Bronchus fibroblast of lung (primary cell): ENCODE data around the gene TBX2. TPM values are rescaled to one million over a fixed set of nuclear protein-coding genes. Genes with fewer than 3 reads are reported as not detected.

Experiments used
- total RNA-seq: library from RNA; depleted of rRNA; stranded (reverse); fragments of >200 nt; gene quantifications from 2 replicates; pipeline ENCODE4 v1.2.3, GENCODE V29; 2015

The TBX2 gene
- total RNA-seq, result 88.9 and 89.6 TPM in 2 replicates

GRCh38 chr17:61399131-61400065 lies at the start of gene TBX2:
Gene TBX2, plus strand, starts transcription at chr17:61399843. Its CDS starts 334 bp downstream, at chr17:61400177.

DNA sequence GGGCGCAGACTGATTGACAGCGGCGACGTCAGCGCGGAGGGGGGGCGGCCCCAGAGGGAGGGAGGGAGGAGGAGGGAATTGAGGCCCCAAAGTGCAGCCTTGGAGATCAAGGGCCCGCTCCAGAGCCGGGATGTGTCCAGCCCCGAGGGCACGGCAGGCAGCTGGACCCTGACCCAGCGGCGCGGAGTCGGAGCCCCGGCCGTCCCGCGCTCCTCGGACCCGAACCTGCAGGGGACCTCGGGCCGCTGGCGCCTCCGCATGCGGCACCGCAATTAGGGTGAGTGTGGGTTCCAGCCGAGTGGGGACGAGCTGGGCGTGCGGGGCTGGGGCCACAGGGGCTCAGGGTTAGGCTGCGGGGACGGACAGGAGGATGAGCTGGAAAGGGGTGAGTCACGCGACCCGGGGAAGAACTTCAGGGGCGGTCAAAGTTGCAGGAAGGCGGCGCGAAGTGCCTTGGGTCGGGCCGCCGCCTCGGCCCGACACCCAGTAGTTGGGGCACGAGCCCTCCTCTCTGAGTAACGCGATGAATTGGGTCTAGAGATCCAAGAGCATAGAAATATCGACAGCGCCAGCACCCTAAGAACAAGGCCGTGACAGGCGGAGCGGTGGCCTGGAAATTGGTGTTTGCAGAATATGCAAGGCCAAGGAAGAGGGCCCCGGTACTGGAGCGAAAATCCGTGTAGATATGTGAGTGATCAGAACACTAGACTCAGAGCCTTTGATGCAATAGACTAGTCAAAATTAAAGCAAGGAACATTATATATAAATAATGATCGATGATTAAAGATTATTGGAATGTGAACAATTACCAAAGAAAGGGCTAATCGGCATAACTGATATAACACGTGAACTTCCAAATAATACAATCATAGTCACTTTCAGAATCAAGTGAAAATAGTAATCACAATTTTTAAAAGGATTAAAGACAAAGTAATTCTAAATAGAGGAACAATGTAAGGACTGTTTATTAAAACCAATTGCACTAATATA lies 53.0 kb downstream of the TBX2 start, which contains the start of gene TBX4:
TSS of gene TBX4 (plus strand) at position 122 of the 990 bp plus-strand sequence. CDS start 4,069 bp downstream, outside the sequence.

Other genes starting within 250 kb of the TBX2 start
- gene TBX4, start 52.6 kb downstream of the TBX2 start, total RNA-seq, result 3.0 and 3.5 TPM in 2 replicates
- gene NACA2, start 191.4 kb downstream of the TBX2 start, total RNA-seq, result not detected in 2 replicates